Measurements from ENCODE around the gene RNF14. TPM values are rescaled to one million over a fixed set of nuclear protein-coding genes. Genes with fewer than 3 reads are reported as not detected.

RNF14 gene
- total and polyA plus RNA-seq, 2 of the 8 experiments (the other 6 are each of a cell fraction or from before 2014, with no cell fraction given) = 4.7 to 20.2 TPM

- TF ChIP-seq TAF7 (optimal IDR thresholded peaks at IDR 0.05; ENCODE audit: borderline replicate concordance, low read depth, low read length) = no peak
- no peak for TF ChIP-seq SIX5 (IDR thresholded peaks at IDR 0.05; ENCODE audit: low read depth, low read length)
- no peak for TF ChIP-seq SUZ12 (IDR thresholded peaks at IDR 0.05; ENCODE audit: low read length)
Measured at GRCh38 chr5:142038735-142039134, 69.8 kb downstream of the RNF14 start (continued).

Other genes starting within 250 kb of the RNF14 start
- gene PCDH1, start 90.7 kb upstream of the RNF14 start, total RNA-seq (2021; fragmentation: NEBNext Ultra II Directional; extraction: Animal tissue kit (Norgen Biotek cat#: 25700)) = 101 and 106 TPM in 2 replicates
- 102 and 120 TPM in 2 replicates for gene PCDH1, start 90.7 kb upstream of the RNF14 start, polyA plus RNA-seq (2011; rRNA removed)
- 59.6 and 61.4 TPM in 2 replicates for gene DELE1, start 45.2 kb upstream of the RNF14 start, total RNA-seq (2021; fragmentation: NEBNext Ultra II Directional; extraction: Animal tissue kit (Norgen Biotek cat#: 25700))
- 114 and 132 TPM in 2 replicates for gene DELE1, start 45.2 kb upstream of the RNF14 start, polyA plus RNA-seq (2011; rRNA removed)
- 0.17 and 0.21 TPM in 2 replicates for gene PCDH12, start 10.9 kb upstream of the RNF14 start, total RNA-seq (2021; fragmentation: NEBNext Ultra II Directional; extraction: Animal tissue kit (Norgen Biotek cat#: 25700))
- gene PCDH12, start 10.9 kb upstream of the RNF14 start, polyA plus RNA-seq (2011; rRNA removed) = 0.05 and 0.06 TPM in 2 replicates
- 93.6 and 94.3 TPM in 2 replicates for gene GNPDA1, start 43.9 kb downstream of the RNF14 start, total RNA-seq (2021; fragmentation: NEBNext Ultra II Directional; extraction: Animal tissue kit (Norgen Biotek cat#: 25700))
- gene GNPDA1, start 43.9 kb downstream of the RNF14 start, polyA plus RNA-seq (2011; rRNA removed) = 33.0 and 40.5 TPM in 2 replicates
- gene NDFIP1, start 139.7 kb downstream of the RNF14 start, total RNA-seq (2021; fragmentation: NEBNext Ultra II Directional; extraction: Animal tissue kit (Norgen Biotek cat#: 25700)) = 26.1 and 27.1 TPM in 2 replicates
- gene NDFIP1, start 139.7 kb downstream of the RNF14 start, polyA plus RNA-seq (2011; rRNA removed) = 8.8 and 10.4 TPM in 2 replicates

Data from H1 (cell line).